BJ (cell line): ENCODE data around the gene MRNIP. TPM values are rescaled to one million over a fixed set of nuclear protein-coding genes. Genes with fewer than 3 reads are reported as not detected.

Experiments used
- CTCF ChIA-PET: fragments of 350-600 bp; formaldehyde crosslinking; extraction: SDS; loops from one replicate; lab custom pipeline; 2021; ENCODE audit warnings: antibody characterized with exemption, inconsistent platforms; lab: Yijun Ruan, JAX
- POLR2A ChIA-PET: fragments of 300-600 bp; sonication (Branson Sonifier 250); formaldehyde crosslinking; extraction: SDS; loops from one replicate; lab custom pipeline; 2021; ENCODE audit warnings: antibody characterized with exemption; lab: Charles Lee
- DNase-seq: peaks from one replicate; pipeline ENCODE4 v3.0.0-alpha.2; 2011; ENCODE audit warnings: low read depth
- H3K27me3 ChIP-seq: 2 replicates; pipeline ENCODE4 v1.6.0; 2011; ENCODE audit warnings: low read length; ENCODE audit not compliant: control insufficient read depth, insufficient read depth
- H3K36me3 ChIP-seq: 2 replicates; pipeline ENCODE4 v1.5.1; 2011; ENCODE audit warnings: low read length; ENCODE audit not compliant: control insufficient read depth, insufficient read depth
- H3K4me3 ChIP-seq: 2 replicates; pipeline ENCODE4 v1.5.1; 2011; ENCODE audit warnings: low read depth, mild to moderate bottlenecking, control low read depth, low read length
- CTCF ChIP-seq: IDR thresholded peaks from 2 replicates; pipeline ENCODE4 v1.5.1; 2011; ENCODE audit warnings: low read depth, mild to moderate bottlenecking, control low read depth, inconsistent platforms, low read length, moderate library complexity; ENCODE audit not compliant: insufficient read depth
- polyA plus RNA-seq: library from polyadenylated mRNA; depleted of rRNA; stranded (reverse); fragments of >200 nt; gene quantifications from 2 replicates; pipeline ENCODE4 v1.2.3, GENCODE V29; 2011

MRNIP gene
- polyA plus RNA-seq, 1 experiment, result 14.1 TPM

- no peak for DNase-seq
- ChIA-PET POLR2A (no interaction called here), CTCF (interaction anchor here (0.7 kb wide), 1 partner anchor 9 kb away, joined by 3 read pairs; no protein-coding TSS in a partner anchor)
- no peak for TF ChIP-seq CTCF
- Histone ChIP-seq H3K27me3 (no peaks in the 10 kb centered on the region), H3K4me3 (no peak overlapping the region), H3K36me3 (peaks cover 44% of the 10 kb centered on the region)
These were observed 59.6 kb downstream of the MRNIP start for GRCh38 chr5:179798771-179799643.

GRCh38 chr5:179798144-179798770 is 60.4 kb downstream of the MRNIP start:
- TF ChIP-seq CTCF, result no peak
- Histone ChIP-seq H3K27me3 (no peaks in the 10 kb centered on the region), H3K4me3 (no peak overlapping the region), H3K36me3 (peaks cover 44% of the 10 kb centered on the region)
- DNase-seq, result no peak
- ChIA-PET CTCF (interaction anchor here (0.7 to 2.4 kb wide), 3 partner anchors 8 to 35 kb away, joined by 3 to 6 read pairs (median 3); partner anchors contain the start of gene MGAT4B), POLR2A (no interaction called here)

- CTCF ChIA-PET, result interaction anchor here (1.1 to 2.4 kb wide), 2 partner anchors 8 to 35 kb away, joined by 3 to 6 read pairs; partner anchors contain the start of gene MGAT4B
- no peak for TF ChIP-seq CTCF
- Histone ChIP-seq H3K4me3 (no peak overlapping the region), H3K27me3 (no peaks in the 10 kb centered on the region), H3K36me3 (peaks cover 44% of the 10 kb centered on the region)
- no peak for DNase-seq
- POLR2A ChIA-PET, result no interaction called here
These were observed 60.9 kb downstream of the MRNIP start for GRCh38 chr5:179797741-179798140.

GRCh38 chr5:179796877-179797608 is 61.6 kb downstream of the MRNIP start:
- no peaks in the 10 kb centered on the region for H3K27me3 ChIP-seq
- TF ChIP-seq CTCF, result no peak
- no peak for DNase-seq
- ChIA-PET POLR2A (no interaction called here), CTCF (interaction anchor here (0.6 to 2.4 kb wide), 7 partner anchors 9 to 41 kb away, joined by 3 to 7 read pairs (median 6); partner anchors contain the start of gene MGAT4B)
- H3K4me3 ChIP-seq, result peak overlapping the region; percentile 56
- peaks cover 38% of the 10 kb centered on the region for H3K36me3 ChIP-seq
